ENCODE measurements around the gene DEFB126.
"Not testable (repeated sequence)": the region's sequence is repeated elsewhere in the genome, so short reads cannot be mapped to it uniquely, and the experiment has no call there.

DEFB126 gene, protein sequence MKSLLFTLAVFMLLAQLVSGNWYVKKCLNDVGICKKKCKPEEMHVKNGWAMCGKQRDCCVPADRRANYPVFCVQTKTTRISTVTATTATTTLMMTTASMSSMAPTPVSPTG

DNA sequence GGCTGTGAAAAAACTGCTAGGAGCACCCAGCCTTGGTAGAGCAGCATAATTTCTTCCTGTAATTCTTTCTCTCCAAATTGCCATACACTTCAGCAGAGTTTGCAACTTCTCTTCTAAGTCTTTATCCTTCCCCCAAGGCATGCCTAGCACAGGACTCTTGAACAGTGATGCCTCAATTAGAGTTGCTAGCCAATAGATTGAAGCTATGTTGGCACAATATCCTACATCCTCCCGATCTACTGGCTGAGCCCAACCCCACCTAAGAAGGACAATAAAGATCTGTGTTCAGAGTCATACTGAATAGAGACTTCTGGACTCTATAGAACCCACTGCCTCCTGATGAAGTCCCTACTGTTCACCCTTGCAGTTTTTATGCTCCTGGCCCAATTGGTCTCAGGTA, at the start of gene DEFB126:
Gene DEFB126 (plus strand): TSS at position 301 of the 400 bp plus-strand sequence. CDS start 39 bp downstream, at position 340.
- DNase-seq (ENCODE audit: low read depth): no peak

DNA sequence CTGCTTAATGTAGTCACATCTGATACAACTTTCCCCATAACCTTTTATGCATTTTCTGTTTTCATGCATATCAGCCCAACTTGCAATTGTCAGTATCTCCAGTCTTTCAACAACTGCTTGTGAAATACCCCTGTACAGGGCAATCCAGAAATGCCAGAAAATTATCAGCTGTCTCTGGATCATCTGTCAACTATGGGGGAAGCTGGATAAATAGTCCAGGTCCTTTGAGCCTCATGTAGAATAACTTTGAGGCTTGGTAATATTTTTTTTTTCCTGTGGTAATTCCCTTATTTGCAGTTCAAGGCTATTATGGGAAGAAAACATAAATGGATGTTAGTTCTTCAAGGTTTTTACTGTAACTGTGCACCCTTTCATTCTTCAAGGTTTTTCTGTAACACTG, 48.7 kb upstream of the DEFB126 start:
- DNase-seq (ENCODE audit: low read depth): no peak

DNA sequence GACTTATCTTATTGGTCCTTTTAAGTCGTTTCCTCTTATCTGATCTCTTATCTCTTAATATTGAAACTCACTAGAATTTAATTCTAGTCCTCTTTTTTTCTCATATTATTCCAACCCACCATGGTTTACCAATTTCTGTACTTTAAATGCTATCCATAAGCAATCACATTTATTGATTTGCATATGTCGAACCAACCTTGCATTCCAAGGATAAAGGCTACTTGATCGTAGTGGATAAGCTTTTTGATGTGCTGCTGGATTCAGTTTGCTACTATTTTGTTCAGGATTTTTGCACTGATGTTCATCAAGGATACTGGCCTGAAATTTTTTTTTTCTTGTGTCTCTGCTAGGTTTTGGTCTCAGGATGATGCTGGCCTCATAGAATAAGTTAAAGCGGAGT, 47.2 kb upstream of the DEFB126 start:
- DNase-seq (ENCODE audit: low read depth): no peak

DNA sequence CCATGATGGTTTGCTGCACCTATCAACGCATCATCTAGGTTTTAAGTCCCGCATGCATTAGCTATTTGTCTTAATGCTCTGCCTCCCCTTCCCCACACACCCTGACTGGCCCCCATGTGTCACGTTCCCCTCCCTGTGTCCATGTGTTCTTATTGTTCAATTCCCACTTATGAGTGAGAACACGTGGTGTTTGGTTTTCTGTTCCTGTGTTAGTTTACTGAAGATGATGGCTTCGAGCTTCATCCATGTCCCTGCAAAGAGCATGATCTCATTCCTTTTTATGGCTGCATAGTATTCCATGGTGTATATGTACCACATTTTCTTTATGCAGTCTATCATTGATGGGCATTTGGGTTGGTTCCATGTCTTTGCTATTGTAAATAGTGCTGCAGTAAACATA, 44.7 kb upstream of the DEFB126 start:
- DNase-seq (ENCODE audit: low read depth): not testable (repeated sequence)

DNA sequence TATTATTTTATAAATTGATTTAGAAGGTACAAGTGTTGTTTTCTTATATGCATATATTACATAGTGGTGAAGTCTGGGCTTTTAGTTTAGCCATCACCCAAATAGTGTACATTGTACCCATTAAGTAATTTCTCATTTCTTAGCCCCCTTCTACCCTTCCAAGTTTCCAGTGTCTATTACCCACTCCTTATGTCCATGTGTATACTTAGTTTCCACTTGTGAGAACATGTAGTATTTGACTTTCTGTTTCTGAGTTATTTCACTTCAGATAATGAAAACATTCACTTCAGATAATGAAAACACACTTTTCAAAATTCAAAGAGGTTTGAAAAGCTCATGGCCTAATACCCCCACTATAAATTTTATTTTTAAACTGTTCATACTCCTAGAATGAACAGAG, 40.4 kb upstream of the DEFB126 start:
- DNase-seq (ENCODE audit: low read depth): no peak

DNA sequence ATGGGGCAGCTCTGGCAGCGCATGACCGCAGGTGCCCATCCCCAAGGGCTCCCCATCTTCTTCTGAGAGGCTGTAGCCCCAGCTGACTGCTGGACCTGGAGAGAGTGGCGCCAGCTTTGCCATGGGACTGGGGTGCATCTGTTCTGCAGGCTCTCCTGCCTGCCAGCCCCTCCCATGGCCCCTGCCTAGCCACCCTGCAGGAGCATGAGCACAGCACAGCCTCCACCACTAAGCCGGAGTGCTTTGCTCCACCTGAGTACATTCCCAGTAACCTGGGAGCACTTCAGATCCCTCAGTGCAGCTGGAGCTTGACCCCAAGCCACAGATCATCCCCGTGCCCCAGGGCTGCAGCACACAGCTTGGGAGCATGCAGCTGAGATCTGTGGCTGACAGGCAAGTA, 38.9 kb upstream of the DEFB126 start:
- DNase-seq (ENCODE audit: low read depth): no peak

DNA sequence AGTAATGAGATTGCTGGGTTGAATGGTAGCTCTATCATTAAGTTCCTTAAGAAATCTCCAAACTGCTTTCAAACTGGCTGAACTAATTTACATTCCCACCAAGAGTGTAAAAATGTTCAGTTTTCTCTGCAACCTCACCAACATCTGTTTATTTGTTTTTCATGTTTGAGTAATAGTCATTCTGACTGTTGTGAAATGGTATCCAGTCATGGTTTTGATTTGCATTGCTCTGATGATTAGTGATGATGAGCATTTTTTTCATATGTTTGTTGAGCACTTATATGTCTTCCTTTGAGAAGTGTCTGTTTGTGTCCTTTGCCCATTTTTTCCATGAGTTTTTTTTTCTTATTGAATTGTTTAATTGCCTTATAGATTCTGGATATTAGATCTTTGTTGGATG, 30.0 kb upstream of the DEFB126 start:
- DNase-seq (ENCODE audit: low read depth): no peak

DNA sequence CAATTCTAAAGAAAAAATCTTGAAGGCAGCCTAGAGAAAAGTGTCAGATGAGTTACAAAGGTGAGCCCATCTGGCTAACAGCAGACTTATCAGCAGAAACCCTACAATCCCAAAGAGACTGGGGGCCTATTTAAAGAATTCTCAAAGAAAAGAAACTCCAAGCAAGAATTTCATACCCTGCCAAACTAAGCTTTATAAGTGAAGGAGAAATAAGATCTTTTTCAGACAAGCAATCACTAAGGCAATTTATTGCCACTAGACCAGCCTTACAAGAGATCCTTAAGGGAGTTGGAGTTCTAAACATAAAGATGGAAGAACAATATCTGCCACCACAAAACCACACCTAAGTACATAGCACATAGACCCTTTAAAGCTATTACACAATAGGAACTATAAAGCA, 24.9 kb upstream of the DEFB126 start:
- DNase-seq (ENCODE audit: low read depth): no peak

DNA sequence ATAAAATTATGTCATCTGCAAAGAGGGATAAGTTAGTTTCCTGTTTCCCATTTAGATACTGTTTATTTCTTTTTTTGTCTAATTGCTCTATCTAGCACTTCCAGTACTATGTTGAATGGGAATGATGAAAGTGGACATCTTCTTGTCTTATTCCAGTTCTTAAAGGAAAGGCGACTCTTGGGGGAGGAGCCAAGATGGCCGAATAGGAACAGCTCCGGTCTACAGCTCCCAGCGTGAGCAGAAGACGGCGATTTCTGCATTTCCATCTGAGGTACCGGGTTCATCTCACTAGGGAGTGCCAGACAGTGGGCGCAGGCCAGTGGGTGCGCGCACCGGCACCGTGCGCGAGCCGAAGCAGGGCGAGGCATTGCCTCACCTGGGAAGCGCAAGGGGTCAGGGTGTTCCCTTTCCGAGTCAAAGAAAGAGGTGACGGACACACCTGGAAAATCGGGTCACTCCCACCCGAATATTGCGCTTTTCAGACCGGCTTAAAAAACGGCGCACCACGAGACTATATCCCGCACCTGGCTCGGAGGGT, 12.5 kb upstream of the DEFB126 start:
- DNase-seq (ENCODE audit: low read depth): not testable (repeated sequence)

DNA sequence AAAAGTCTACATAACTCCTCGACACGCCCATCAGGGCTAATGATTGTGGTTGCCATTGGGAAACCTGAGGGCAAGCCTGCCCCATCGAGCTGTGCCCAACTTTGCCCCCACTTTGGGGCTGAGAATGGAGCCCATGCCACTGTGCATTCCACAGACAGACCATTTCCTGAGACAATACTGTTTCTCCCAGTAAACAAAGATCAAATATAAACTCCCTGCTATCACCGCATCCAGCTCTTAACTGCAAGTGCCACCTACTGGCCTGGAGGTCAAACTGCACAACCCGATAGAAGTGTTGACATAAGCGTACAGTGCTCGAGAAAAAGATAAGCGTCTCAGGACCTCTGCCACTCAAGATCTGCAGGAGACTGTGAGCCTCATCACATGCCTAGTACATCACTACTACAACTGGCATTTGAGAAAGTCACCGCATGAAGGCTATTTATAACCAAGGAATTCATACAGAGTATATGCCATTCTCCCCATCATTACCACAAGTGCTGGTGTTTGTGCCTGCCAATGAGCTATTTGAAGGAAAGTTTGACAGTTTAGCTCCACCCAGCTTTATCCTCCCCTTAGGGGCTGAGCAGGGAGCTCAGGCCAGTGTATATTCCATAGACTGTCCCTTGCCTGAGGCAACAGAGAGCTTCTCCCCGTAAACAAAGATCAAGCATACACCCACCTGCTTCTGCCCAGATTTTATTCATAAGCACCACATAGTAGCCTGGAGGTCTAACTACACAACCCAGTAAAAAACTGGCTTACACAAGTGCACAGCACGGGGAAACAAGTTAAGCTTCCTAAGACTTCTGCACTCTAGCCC, 4.5 kb upstream of the DEFB126 start:
- no peak for DNase-seq (ENCODE audit: low read depth)

DNA sequence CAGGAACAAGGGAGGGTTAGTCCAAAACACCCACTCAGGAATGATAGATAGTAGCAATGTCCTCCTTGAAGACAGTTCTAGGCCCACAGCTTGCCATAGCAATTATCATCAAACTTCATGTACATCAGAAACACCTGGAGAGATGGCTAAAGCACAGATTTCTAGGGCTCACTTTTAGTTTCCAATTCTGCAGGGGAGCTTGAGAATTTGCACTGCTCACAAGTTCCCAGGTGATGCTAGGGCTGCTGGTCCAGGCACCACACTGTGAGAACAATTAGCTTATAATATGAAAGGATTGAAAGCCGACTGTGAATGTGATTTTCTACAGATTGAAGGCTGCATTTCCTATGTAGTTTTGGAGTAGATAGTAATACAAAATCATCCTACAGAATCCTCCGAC, 3.5 kb downstream of the DEFB126 start:
- DNase-seq (ENCODE audit: low read depth): no peak

DNA sequence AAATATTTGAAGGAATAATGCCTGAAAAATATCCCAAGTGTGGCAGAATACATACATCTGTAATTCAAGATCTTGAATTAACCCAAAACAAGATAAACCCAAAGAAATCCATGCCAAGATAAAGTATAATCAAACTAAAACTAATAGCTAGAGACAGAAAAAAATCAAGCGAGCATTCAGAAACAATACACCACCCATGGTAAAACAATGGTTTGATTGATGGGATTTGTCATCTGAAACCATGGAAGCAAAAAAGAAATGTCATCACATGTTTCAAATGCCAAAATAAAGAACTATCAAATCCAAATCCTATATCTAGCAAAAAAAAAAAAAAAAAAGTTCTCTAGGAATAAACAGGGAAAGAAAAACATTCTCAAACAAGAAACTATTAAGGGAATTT, 9.7 kb downstream of the DEFB126 start:
- no peak for DNase-seq (ENCODE audit: low read depth)

DNA sequence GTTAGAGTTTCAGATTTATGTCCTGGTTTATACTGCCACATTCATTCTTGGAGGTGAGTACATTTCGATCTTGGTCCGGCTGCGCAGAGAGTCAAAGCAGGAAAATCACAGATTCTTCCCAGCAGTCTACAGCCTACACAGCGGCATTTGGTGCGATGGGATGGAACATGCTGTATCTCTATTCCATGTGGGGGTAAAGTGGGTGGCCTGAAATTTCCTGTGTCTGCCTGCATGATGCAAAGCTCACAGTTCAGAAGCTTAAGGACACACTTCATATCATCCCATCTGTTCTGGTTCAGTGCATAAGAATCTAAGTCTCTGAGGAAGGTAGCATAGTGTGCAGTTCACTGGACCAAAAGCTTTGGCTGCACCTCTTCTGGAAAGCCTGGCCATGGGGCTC, 14.8 kb downstream of the DEFB126 start, which contains the start of gene DEFB127:
Gene DEFB127 (plus strand): TSS at position 301 of the 400 bp plus-strand sequence. CDS start 91 bp downstream, at position 392.
- no peak for DNase-seq (ENCODE audit: low read depth)

DNA sequence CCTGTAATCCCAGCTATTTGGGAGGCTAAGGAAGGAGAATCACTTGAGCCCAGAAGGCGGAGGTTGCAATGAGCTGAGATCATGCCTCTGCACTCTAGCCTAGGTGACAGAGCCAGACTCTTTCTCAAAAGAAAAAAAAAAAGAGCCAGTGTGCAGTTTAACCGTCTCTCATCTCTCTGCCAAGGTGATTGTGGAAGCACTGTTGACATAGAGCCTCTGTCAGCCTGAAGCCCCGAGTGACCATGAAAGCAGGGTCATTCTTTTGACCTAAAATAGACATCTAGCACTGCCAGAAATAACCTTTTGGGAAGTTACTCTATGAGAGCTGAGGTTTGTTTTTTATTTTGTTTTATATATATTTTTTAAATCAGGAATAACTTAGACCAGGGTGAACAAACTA, 22.2 kb downstream of the DEFB126 start:
- no peak for DNase-seq (ENCODE audit: low read depth)

DNA sequence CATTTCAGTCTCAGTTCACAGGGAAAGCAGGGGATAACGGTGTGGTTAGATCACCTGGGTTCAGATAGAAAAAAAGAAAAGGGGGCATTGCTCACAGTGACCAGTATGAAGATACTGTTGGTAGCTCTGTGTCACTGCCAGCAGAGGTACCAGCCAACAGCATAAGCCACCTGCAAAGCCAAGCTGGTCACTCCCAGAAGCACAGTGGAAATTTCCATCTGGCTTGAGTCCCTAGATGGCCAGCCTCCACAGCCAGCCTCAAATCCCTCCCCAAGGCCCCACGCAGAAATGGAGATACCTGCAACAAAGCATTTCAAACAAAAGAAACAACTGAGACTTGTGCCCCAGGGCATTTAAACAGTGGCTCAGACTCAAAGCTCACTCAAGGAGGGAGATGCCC, 26.5 kb downstream of the DEFB126 start:
- DNase-seq (ENCODE audit: low read depth): no peak

DNA sequence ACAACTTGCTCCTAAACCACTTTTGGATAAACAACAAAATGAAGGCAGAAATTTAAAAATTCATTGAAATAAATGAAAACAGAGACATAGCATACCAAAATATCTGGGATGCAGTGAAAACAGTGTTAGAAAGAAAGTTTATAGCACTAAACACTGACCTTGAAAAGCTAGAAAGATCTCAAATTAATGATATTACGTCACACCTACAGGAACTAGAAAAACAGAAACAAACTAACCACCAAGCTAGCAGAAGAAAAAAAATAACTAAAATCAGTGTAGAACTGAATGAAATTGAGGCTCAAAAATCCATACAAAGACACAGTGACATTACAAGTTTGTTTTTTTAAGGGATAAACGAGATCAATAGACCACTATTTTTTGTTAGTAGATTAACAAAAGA, 41.9 kb downstream of the DEFB126 start:
- DNase-seq (ENCODE audit: low read depth): no peak

DNA sequence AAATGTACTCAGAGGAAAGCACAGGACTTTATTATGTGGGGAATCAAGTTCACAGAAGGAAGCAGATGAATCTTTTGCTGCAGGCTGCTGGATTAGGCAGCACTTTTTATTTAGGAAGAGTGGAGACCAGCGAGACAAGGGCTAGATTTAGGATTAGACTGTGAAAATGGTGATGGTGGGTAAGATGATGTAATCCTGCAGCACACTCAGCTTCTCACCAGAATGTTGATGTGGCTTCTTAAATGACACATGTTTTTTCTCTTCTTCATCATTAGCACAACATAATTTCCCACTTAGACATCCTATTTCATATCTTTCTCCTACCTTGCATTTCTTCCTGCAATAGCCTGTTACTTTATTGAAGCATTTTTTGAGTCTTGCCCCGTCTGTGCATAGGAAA, 45.3 kb downstream of the DEFB126 start:
- DNase-seq (ENCODE audit: low read depth): no peak

DNA sequence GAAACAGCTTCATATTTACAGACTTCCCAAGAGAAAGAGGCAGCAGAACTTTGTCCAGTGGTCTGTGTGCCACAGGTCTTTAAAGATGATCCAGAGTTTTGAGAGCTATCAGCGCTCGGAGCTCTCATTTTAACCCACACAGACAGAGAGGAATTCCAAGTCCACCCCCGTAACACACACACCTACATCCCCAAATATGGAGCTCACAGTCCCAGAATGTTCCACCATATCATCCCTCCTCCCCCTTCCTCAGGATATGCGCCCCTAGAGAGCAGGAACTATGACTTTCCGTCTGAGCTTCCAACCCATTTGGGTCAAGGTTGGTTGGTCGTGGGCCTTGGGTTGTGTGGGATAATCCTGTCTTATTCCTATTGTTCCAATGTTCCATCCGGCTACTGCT, 47.2 kb downstream of the DEFB126 start, which contains the start of gene DEFB128:
Gene DEFB128 (minus strand): TSS at position 101 of the 400 bp plus-strand sequence. CDS start 88 bp downstream, at position 13.
- DNase-seq (ENCODE audit: low read depth): no peak

Data from activated T-helper 9 cell treated with anti-CD3 and anti-CD28 coated beads, Interleukin-2, amount 50 U/mL, for 16 hours (primary cell).